Fibroblast of lung (primary cell): ENCODE measurements around the gene ABCA7. TPM values are rescaled to one million over a fixed set of nuclear protein-coding genes. Genes with fewer than 3 reads are reported as not detected.

ENCODE experiments used
- DNase-seq, 2 donors: peaks; one replicate each; pipeline versions ENCODE4 v3.0.0 to v3.0.0-alpha.2; 2010; ENCODE audit warnings: low read depth in 2 of 2
- H2AFZ ChIP-seq: 2 replicates; pipeline ENCODE4 v1.5.1; 2012; ENCODE audit warnings: low read length, control low read depth, inconsistent platforms
- H3K27ac ChIP-seq: 2 replicates; pipeline ENCODE4 v1.5.1; 2011; ENCODE audit warnings: low read length, control low read depth; ENCODE audit not compliant: insufficient read depth
- H3K27me3 ChIP-seq: 2 replicates; pipeline ENCODE4 v1.5.1; 2011; ENCODE audit warnings: mild to moderate bottlenecking, low read length; ENCODE audit not compliant: control insufficient read depth, insufficient read depth
- H3K36me3 ChIP-seq: 2 replicates; pipeline ENCODE4 v1.5.1; 2011; ENCODE audit warnings: low read length; ENCODE audit not compliant: control insufficient read depth, insufficient read depth
- H3K4me1 ChIP-seq: 2 replicates; pipeline ENCODE4 v1.5.1; 2011; ENCODE audit warnings: low read length; ENCODE audit not compliant: control insufficient read depth, insufficient read depth; ENCODE audit errors: extremely low read depth
- H3K4me2 ChIP-seq: 2 replicates; pipeline ENCODE4 v1.5.1; 2011; ENCODE audit warnings: low read length, control low read depth; ENCODE audit not compliant: insufficient read depth; ENCODE audit errors: extremely low read depth
- H3K4me3 ChIP-seq, 4 experiments: fragments of 200-600 bp in 1 of 4; sonication (generic) in 1 of 4; replicated peaks in 1 of 4; 2 replicates each; pipeline ENCODE4 v1.5.1; 2011 to 2016; ENCODE audit warnings: low read length in 4 of 4, low read depth in 3 of 4, mild to moderate bottlenecking in 3 of 4, control low read depth in 2 of 4, inconsistent platforms in 1 of 4, mixed read lengths in 1 of 4; ENCODE audit not compliant: insufficient read depth in 1 of 4; ENCODE audit errors: control extremely low read depth in 1 of 4
- H3K79me2 ChIP-seq: 2 replicates; pipeline ENCODE4 v1.5.1; 2012; ENCODE audit warnings: mild to moderate bottlenecking, low read length, inconsistent platforms; ENCODE audit not compliant: control insufficient read depth, insufficient read depth
- H3K9ac ChIP-seq: 2 replicates; pipeline ENCODE4 v1.5.1; 2011; ENCODE audit warnings: mild to moderate bottlenecking, low read length, control low read depth; ENCODE audit not compliant: insufficient read depth
- H3K9me3 ChIP-seq: 2 replicates; pipeline ENCODE4 v1.5.1; 2012; ENCODE audit warnings: low read depth, low read length; ENCODE audit not compliant: control insufficient read depth, insufficient read depth
- H4K20me1 ChIP-seq: 2 replicates; pipeline ENCODE4 v1.5.1; 2011; ENCODE audit warnings: low read length; ENCODE audit not compliant: control insufficient read depth, insufficient read depth; ENCODE audit errors: extremely low read depth
- EZH2 ChIP-seq: IDR thresholded peaks from 2 replicates; pipeline ENCODE4 v1.5.1; 2012; ENCODE audit warnings: low read length, control low read depth, mild to moderate bottlenecking; ENCODE audit errors: missing control alignments
- polyA plus RNA-seq, 2 donors: library from polyadenylated mRNA; depleted of rRNA in 1 of 2; stranded (reverse) in 1 of 2; unstranded in 1 of 2; fragments of >200 nt; gene quantifications; 2 replicates each; pipeline ENCODE4 v1.2.1, GENCODE V29; 2011 to 2012; ENCODE audit warnings: missing spikeins in 1 of 2
- total RNA-seq: library from RNA; depleted of rRNA; stranded (reverse); fragments of >200 nt; gene quantifications from 2 replicates; pipeline ENCODE4 v1.2.1, GENCODE V29; 2014
- TF ChIP-seq, protein P1 (sequence below), 2 donors: IDR thresholded peaks in 1 of 2; conservative IDR thresholded peaks in 1 of 2; 1 replicate in 1 of 2; 2 replicates in 1 of 2; pipeline ENCODE4 v1.5.1; 2011 to 2012; ENCODE audit warnings: low read length in 2 of 2, control low read depth in 1 of 2, inconsistent platforms in 1 of 2, low read depth in 1 of 2, mild to moderate bottlenecking in 1 of 2

ABCA7 gene
- total and polyA plus RNA-seq, 2 donors (not counting 1 experiment from before 2014, with no cell fraction given) = 2.2 to 9.7 TPM

GRCh38 chr19:1063909-1064660 is 24.2 kb downstream of the ABCA7 start:
- H3K9me3 ChIP-seq = no peaks in the 10 kb centered on the region
- H3K36me3 ChIP-seq = no peaks in the 10 kb centered on the region

DNA sequence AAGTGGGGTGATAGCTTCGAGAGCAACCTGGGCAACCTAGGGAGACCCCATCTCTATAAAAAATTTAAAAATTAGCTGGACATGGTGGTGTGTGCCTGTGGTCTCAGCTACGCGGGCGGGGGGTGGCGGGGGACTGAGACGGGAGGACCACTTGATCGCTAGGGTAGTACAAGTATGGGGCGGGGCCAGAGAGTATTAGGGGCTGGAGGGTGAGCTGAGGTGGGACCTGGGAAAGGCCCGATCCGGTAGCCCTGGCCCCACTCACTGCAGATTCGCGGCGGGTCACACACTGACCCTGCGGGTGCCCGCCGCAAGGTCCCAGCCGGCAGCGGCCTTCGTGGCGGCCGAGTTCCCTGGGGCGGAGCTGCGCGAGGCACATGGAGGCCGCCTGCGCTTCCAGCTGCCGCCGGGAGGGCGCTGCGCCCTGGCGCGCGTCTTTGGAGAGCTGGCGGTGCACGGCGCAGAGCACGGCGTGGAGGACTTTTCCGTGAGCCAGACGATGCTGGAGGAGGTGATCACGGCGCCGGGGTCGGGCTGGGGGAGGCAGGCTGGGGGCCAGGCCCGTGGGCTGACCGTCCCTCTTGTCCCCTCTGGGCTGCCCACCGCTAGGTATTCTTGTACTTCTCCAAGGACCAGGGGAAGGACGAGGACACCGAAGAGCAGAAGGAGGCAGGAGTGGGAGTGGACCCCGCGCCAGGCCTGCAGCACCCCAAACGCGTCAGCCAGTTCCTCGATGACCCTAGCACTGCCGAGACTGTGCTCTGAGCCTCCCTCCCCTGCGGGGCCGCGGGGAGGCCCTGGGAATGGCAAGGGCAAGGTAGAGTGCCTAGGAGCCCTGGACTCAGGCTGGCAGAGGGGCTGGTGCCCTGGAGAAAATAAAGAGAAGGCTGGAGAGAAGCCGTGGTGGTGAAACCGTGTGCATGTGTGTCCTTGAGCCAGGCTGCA is 25.0 kb downstream of the ABCA7 start:
- Histone ChIP-seq H3K27ac (no peak overlapping the region), H3K4me2 (no peak overlapping the region), H3K9me3 (no peaks in the 10 kb centered on the region), H3K4me3 (no peak overlapping the region), H3K4me1 (no peaks in the 10 kb centered on the region), H4K20me1 (no peaks in the 10 kb centered on the region), H3K36me3 (no peaks in the 10 kb centered on the region), H3K27me3 (peaks cover 13% of the 10 kb centered on the region), H2AFZ (no peak overlapping the region), H3K9ac (no peak overlapping the region), H3K79me2 (no peaks in the 10 kb centered on the region)
- no peak for TF ChIP-seq EZH2
- TF ChIP-seq, protein P1, sequence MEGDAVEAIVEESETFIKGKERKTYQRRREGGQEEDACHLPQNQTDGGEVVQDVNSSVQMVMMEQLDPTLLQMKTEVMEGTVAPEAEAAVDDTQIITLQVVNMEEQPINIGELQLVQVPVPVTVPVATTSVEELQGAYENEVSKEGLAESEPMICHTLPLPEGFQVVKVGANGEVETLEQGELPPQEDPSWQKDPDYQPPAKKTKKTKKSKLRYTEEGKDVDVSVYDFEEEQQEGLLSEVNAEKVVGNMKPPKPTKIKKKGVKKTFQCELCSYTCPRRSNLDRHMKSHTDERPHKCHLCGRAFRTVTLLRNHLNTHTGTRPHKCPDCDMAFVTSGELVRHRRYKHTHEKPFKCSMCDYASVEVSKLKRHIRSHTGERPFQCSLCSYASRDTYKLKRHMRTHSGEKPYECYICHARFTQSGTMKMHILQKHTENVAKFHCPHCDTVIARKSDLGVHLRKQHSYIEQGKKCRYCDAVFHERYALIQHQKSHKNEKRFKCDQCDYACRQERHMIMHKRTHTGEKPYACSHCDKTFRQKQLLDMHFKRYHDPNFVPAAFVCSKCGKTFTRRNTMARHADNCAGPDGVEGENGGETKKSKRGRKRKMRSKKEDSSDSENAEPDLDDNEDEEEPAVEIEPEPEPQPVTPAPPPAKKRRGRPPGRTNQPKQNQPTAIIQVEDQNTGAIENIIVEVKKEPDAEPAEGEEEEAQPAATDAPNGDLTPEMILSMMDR (conservative IDR thresholded peaks at IDR 0.05 in 1 of 2, IDR thresholded peaks at IDR 0.05 in 1 of 2; ENCODE audit: low read depth in 1 of 2, low read length in 2 of 2) = peak; percentile 47 to 63
- DNase-seq = peak; percentile 67 to 69

More at GRCh38 chr19:1063909-1064660, 24.2 kb downstream of the ABCA7 start:
- Histone ChIP-seq H3K4me3 (no peak overlapping the region), H3K27ac (no peak overlapping the region), H2AFZ (no peak overlapping the region), H4K20me1 (no peaks in the 10 kb centered on the region), H3K4me2 (no peak overlapping the region), H3K9ac (no peak overlapping the region), H3K4me1 (no peaks in the 10 kb centered on the region), H3K79me2 (no peaks in the 10 kb centered on the region), H3K27me3 (peaks cover 10% of the 10 kb centered on the region)
- DNase-seq = no peak
- TF ChIP-seq EZH2 = no peak
- TF ChIP-seq, protein P1 (conservative IDR thresholded peaks at IDR 0.05 in 1 of 2, IDR thresholded peaks at IDR 0.05 in 1 of 2; ENCODE audit: low read depth in 1 of 2, low read length in 2 of 2) = no peak

GRCh38 chr19:1065606-1066109 is 25.8 kb downstream of the ABCA7 start:
- Histone ChIP-seq H3K9ac (no peak overlapping the region), H3K4me3 (no peak overlapping the region)
- DNase-seq = no peak

More at GRCh38 chr19:1065606-1066109, 25.8 kb downstream of the ABCA7 start:
- Histone ChIP-seq H2AFZ (no peak overlapping the region), H3K27me3 (peaks cover 15% of the 10 kb centered on the region), H3K4me2 (no peak overlapping the region), H4K20me1 (no peaks in the 10 kb centered on the region), H3K36me3 (no peaks in the 10 kb centered on the region), H3K4me1 (no peaks in the 10 kb centered on the region), H3K27ac (no peak overlapping the region), H3K79me2 (no peaks in the 10 kb centered on the region), H3K9me3 (no peaks in the 10 kb centered on the region)
- TF ChIP-seq, protein P1 (conservative IDR thresholded peaks at IDR 0.05 in 1 of 2, IDR thresholded peaks at IDR 0.05 in 1 of 2; ENCODE audit: low read depth in 1 of 2, low read length in 2 of 2) = no peak
- no peak for TF ChIP-seq EZH2
